Vagina (tissue), 2 donors: ENCODE data around the gene NEU2.

Experiments
- POLR2A ChIP-seq, 2 donors: fragments of 450-650 bp; IDR thresholded peaks; one replicate each; pipeline ENCODE4 v1.6.1; 2017; ENCODE audit warnings: antibody characterized with exemption in 2 of 2, mild to moderate bottlenecking in 2 of 2, moderate library complexity in 2 of 2
- POLR2AphosphoS5 ChIP-seq, 2 donors: sonication (generic); formaldehyde crosslinking; IDR thresholded peaks; one replicate each; pipeline ENCODE4 v1.9.0; 2017; ENCODE audit warnings: antibody characterized with exemption in 2 of 2, mild to moderate bottlenecking in 2 of 2, low read depth in 1 of 2; ENCODE audit not compliant: insufficient read depth in 1 of 2
- TF ChIP-seq, protein P1 (sequence below), 3 experiments: fragments of 450-650 bp in 2 of 3; fragments of 200-600 bp in 1 of 3; sonication (generic) in 1 of 3; IDR thresholded peaks; one replicate each; pipeline ENCODE4 v1.5.1; 2017 to 2019; ENCODE audit warnings: antibody characterized with exemption in 3 of 3, mild to moderate bottlenecking in 2 of 3, moderate library complexity in 2 of 3

- TF ChIP-seq POLR2AphosphoS5 (IDR thresholded peaks at IDR 0.05; ENCODE audit: insufficient read depth in 1 of 2, low read depth in 1 of 2) (no peak), POLR2A (IDR thresholded peaks at IDR 0.05) (no peak)
- TF ChIP-seq, protein P1, sequence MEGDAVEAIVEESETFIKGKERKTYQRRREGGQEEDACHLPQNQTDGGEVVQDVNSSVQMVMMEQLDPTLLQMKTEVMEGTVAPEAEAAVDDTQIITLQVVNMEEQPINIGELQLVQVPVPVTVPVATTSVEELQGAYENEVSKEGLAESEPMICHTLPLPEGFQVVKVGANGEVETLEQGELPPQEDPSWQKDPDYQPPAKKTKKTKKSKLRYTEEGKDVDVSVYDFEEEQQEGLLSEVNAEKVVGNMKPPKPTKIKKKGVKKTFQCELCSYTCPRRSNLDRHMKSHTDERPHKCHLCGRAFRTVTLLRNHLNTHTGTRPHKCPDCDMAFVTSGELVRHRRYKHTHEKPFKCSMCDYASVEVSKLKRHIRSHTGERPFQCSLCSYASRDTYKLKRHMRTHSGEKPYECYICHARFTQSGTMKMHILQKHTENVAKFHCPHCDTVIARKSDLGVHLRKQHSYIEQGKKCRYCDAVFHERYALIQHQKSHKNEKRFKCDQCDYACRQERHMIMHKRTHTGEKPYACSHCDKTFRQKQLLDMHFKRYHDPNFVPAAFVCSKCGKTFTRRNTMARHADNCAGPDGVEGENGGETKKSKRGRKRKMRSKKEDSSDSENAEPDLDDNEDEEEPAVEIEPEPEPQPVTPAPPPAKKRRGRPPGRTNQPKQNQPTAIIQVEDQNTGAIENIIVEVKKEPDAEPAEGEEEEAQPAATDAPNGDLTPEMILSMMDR (IDR thresholded peaks at IDR 0.05), result no peak
Measured at GRCh38 chr2:233005096-233005495, 27.4 kb upstream of the NEU2 start.
